ENCODE results near the gene KCNJ13. TPM values are rescaled to one million over a fixed set of nuclear protein-coding genes. Genes with fewer than 3 reads are reported as not detected.
A peak's percentile ranks its signal among the peaks of the same experiment; 100 is the strongest.

Gene KCNJ13
- total RNA-seq, result not detected

- no peak for ATAC-seq
- no peak for DNase-seq (ENCODE audit: low spot score)
These were observed at the start of gene KCNJ13 for GRCh38 chr2:232776435-232776834. Gene KCNJ13, minus strand, starts transcription at chr2:232776565. Its CDS starts 5,203 bp downstream, at chr2:232771362.

- ATAC-seq, result no peak
- DNase-seq (ENCODE audit: low spot score), result no peak
These were observed 41.4 kb upstream of the KCNJ13 start for GRCh38 chr2:232817756-232818155.

- no peak for DNase-seq (ENCODE audit: low spot score)
- peak; percentile 63 for ATAC-seq
These were observed 40.3 kb upstream of the KCNJ13 start for GRCh38 chr2:232816657-232817056.

GRCh38 chr2:232815569-232815968 lies 39.2 kb upstream of the KCNJ13 start:
- ATAC-seq, result no peak
- no peak for DNase-seq (ENCODE audit: low spot score)

GRCh38 chr2:232810444-232810843 lies 34.1 kb upstream of the KCNJ13 start:
- no peak for ATAC-seq

GRCh38 chr2:232809349-232810124 lies 33.2 kb upstream of the KCNJ13 start:
- ATAC-seq, result no peak
- DNase-seq (ENCODE audit: low spot score), result no peak

More at GRCh38 chr2:232810444-232810843, 34.1 kb upstream of the KCNJ13 start:
- DNase-seq (ENCODE audit: low spot score), result no peak

GRCh38 chr2:232802091-232802490 lies 25.7 kb upstream of the KCNJ13 start:
- no peak for ATAC-seq

GRCh38 chr2:232800166-232800565 lies 23.8 kb upstream of the KCNJ13 start:
- DNase-seq (ENCODE audit: low spot score) (no peak), ATAC-seq (no peak)

More at GRCh38 chr2:232802091-232802490, 25.7 kb upstream of the KCNJ13 start:
- no peak for DNase-seq (ENCODE audit: low spot score)

- ATAC-seq (no peak), DNase-seq (ENCODE audit: low spot score) (no peak)
These were observed 21.8 kb upstream of the KCNJ13 start for GRCh38 chr2:232798187-232798586.

GRCh38 chr2:232795920-232796319 lies 19.6 kb upstream of the KCNJ13 start:
- no peak for ATAC-seq
- no peak for DNase-seq (ENCODE audit: low spot score)

GRCh38 chr2:232794981-232795380 lies 18.6 kb upstream of the KCNJ13 start:
- ATAC-seq (no peak), DNase-seq (ENCODE audit: low spot score) (no peak)

GRCh38 chr2:232793271-232793670 lies 16.9 kb upstream of the KCNJ13 start:
- DNase-seq (ENCODE audit: low spot score), result no peak
- no peak for ATAC-seq

- no peak for ATAC-seq
- no peak for DNase-seq (ENCODE audit: low spot score)
These were observed 15.2 kb upstream of the KCNJ13 start for GRCh38 chr2:232791518-232791917.

GRCh38 chr2:232789082-232789481 lies 12.7 kb upstream of the KCNJ13 start:
- ATAC-seq, result no peak
- no peak for DNase-seq (ENCODE audit: low spot score)

GRCh38 chr2:232787806-232788205 lies 11.4 kb upstream of the KCNJ13 start:
- ATAC-seq (no peak), DNase-seq (ENCODE audit: low spot score) (no peak)

- DNase-seq (ENCODE audit: low spot score) (no peak), ATAC-seq (no peak)
These were observed 6.9 kb upstream of the KCNJ13 start for GRCh38 chr2:232783278-232783677.

GRCh38 chr2:232781765-232782164 lies 5.4 kb upstream of the KCNJ13 start:
- no peak for ATAC-seq
- DNase-seq (ENCODE audit: low spot score), result no peak

- DNase-seq (ENCODE audit: low spot score), result no peak
- no peak for ATAC-seq
These were observed 3.6 kb upstream of the KCNJ13 start for GRCh38 chr2:232779934-232780333.

- no peak for ATAC-seq
These were observed 3.1 kb upstream of the KCNJ13 start for GRCh38 chr2:232779465-232779864.

GRCh38 chr2:232777276-232777675 lies 911 bp upstream of the KCNJ13 start:
- DNase-seq (ENCODE audit: low spot score) (no peak), ATAC-seq (no peak)

More at GRCh38 chr2:232779465-232779864, 3.1 kb upstream of the KCNJ13 start:
- DNase-seq (ENCODE audit: low spot score), result no peak

- no peak for DNase-seq (ENCODE audit: low spot score)
- ATAC-seq, result no peak
These were observed 2.5 kb downstream of the KCNJ13 start for GRCh38 chr2:232773815-232774214.

- ATAC-seq, result no peak
These were observed 3.8 kb downstream of the KCNJ13 start for GRCh38 chr2:232772531-232772930.

GRCh38 chr2:232771870-232772269 lies 4.5 kb downstream of the KCNJ13 start:
- ATAC-seq, result no peak
- no peak for DNase-seq (ENCODE audit: low spot score)

More at GRCh38 chr2:232772531-232772930, 3.8 kb downstream of the KCNJ13 start:
- no peak for DNase-seq (ENCODE audit: low spot score)

Measured in left lobe of liver (tissue), 2 donors.